Smooth muscle cell of the umbilical artery (primary cell): Measurements from ENCODE around the gene SEC16B. TPM values are rescaled to one million over a fixed set of nuclear protein-coding genes. Genes with fewer than 3 reads are reported as not detected.

Source experiments
- total RNA-seq: library from RNA; depleted of rRNA; stranded (reverse); fragments of >200 nt; gene quantifications from 2 replicates; pipeline ENCODE4 v1.2.3, GENCODE V29; 2014

Gene SEC16B
- total RNA-seq = 3.3 and 3.6 TPM in 2 replicates

GRCh38 chr1:177969825-177970371, at the start of gene SEC16B:
TSS of gene SEC16B (minus strand) at chr1:177970058. CDS start at chr1:177967981, 2,077 bp downstream.

Other genes starting within 250 kb of the SEC16B start
- 19.6 and 34.2 TPM in 2 replicates for gene RASAL2, start 124.0 kb upstream of the SEC16B start, total RNA-seq